ENCODE measurements around the gene CEP128. TPM values are rescaled to one million over a fixed set of nuclear protein-coding genes. Genes with fewer than 3 reads are reported as not detected.
A peak's percentile ranks its signal among the peaks of the same experiment; 100 is the strongest.

Gene CEP128
- total RNA-seq, 1 experiment from 2014 or later: 16.7 TPM

DNA sequence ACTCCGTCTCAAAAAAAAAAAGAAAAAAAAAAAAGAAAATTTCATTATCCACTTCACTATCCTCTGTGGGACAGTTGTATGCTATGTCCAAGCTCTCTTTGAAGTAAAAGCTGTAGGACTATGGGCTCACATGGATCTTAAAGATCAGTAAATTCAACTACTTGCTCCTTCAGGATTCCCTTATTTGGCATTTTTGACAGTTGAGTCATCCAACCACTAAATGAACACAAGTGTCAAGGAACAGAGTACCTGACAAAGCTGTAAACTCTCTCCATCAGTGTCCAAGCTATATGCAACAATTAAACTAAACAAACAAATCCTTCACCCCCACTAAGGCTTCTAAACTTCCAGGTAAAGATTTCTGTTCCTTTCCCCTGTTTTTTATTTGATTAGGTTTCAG, 177.0 kb downstream of the CEP128 start:
- no peaks in the 10 kb centered on the region for H3K27me3 Mint-ChIP-seq (ENCODE audit: insufficient read depth, unreplicated experiment)
- intact Hi-C loops (cut with micrococcal nuclease; ENCODE audit: unreplicated experiment): no loop called here
- POLR2A ChIA-PET: no interaction called here

DNA sequence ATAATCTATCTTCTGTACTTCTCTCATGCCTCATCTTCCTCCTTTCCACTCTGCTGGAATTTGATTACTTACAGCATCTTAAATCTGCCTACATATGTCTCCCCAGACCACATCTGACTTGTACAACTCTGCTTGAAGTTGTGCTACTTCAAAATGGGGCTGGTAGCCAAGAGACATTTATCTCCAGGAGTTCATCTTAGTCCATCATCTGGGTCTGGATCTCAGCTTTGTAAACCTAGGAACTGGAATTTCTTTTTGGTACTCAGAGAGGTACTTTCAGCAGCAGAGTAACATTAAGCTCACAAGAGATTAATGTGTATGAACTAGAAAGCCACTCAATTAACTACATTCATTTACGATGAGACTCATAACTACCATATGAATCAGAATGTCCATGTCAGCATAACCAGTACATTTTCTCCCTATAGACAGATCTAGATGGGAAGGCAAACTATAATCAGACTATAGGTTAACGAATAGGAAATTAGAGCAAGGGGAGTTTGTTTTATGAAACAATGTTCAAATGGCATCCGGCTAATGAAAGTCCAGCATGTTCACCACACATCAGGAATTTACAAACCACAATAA, 178.8 kb downstream of the CEP128 start:
- Mint-ChIP-seq H3K9me3 (ENCODE audit: unreplicated experiment) (no peaks in the 10 kb centered on the region), H3K27me3 (ENCODE audit: insufficient read depth, unreplicated experiment) (no peaks in the 10 kb centered on the region), H3K36me3 (ENCODE audit: insufficient read depth, unreplicated experiment) (no peaks in the 10 kb centered on the region), H3K4me1 (ENCODE audit: low read depth, unreplicated experiment) (peaks cover 6% of the 10 kb centered on the region), H3K4me3 (ENCODE audit: unreplicated experiment) (no peak overlapping the region), H3K27ac (ENCODE audit: unreplicated experiment) (peak overlapping the region; percentile 23)
- intact Hi-C loops (cut with micrococcal nuclease; ENCODE audit: unreplicated experiment): no loop called here
- Histone ChIP-seq H3K36me3 (ENCODE audit: control insufficient read depth, insufficient read depth, low read length) (no peaks in the 10 kb centered on the region), H3K9me3 (no peaks in the 10 kb centered on the region), H3K4me3 (ENCODE audit: low read depth, low read length) (no peak overlapping the region), H3K4me1 (no peaks in the 10 kb centered on the region), H3K27me3 (replicated peaks; ENCODE audit: control insufficient read depth, insufficient read depth, low read length) (no peaks in the 10 kb centered on the region)
- ChIA-PET CTCF (no interaction called here), POLR2A (no interaction called here)
- TF ChIP-seq, protein P1, sequence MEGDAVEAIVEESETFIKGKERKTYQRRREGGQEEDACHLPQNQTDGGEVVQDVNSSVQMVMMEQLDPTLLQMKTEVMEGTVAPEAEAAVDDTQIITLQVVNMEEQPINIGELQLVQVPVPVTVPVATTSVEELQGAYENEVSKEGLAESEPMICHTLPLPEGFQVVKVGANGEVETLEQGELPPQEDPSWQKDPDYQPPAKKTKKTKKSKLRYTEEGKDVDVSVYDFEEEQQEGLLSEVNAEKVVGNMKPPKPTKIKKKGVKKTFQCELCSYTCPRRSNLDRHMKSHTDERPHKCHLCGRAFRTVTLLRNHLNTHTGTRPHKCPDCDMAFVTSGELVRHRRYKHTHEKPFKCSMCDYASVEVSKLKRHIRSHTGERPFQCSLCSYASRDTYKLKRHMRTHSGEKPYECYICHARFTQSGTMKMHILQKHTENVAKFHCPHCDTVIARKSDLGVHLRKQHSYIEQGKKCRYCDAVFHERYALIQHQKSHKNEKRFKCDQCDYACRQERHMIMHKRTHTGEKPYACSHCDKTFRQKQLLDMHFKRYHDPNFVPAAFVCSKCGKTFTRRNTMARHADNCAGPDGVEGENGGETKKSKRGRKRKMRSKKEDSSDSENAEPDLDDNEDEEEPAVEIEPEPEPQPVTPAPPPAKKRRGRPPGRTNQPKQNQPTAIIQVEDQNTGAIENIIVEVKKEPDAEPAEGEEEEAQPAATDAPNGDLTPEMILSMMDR (IDR thresholded peaks at IDR 0.05; ENCODE audit: insufficient read depth in 1 of 2, low read depth in 1 of 2, low read length in 1 of 2, severe bottlenecking in 1 of 2, unreplicated experiment in 1 of 2): no peak
- no peak for DNase-seq
- no TSS peak for BruUV-seq (replicated peaks)

More for the DNA sequence above, 177.0 kb downstream of the CEP128 start:
- no peak overlapping the region for H3K27ac Mint-ChIP-seq (ENCODE audit: unreplicated experiment)
- TF ChIP-seq, protein P1 (IDR thresholded peaks at IDR 0.05; ENCODE audit: insufficient read depth in 1 of 2, low read depth in 1 of 2, low read length in 1 of 2, severe bottlenecking in 1 of 2, unreplicated experiment in 1 of 2): no peak
- peaks cover 6% of the 10 kb centered on the region for H3K4me1 Mint-ChIP-seq (ENCODE audit: low read depth, unreplicated experiment)
- CTCF ChIA-PET: no interaction called here
- Histone ChIP-seq H3K4me1 (no peaks in the 10 kb centered on the region), H3K4me3 (ENCODE audit: low read depth, low read length) (no peak overlapping the region), H3K36me3 (ENCODE audit: control insufficient read depth, insufficient read depth, low read length) (no peaks in the 10 kb centered on the region), H3K27me3 (replicated peaks; ENCODE audit: control insufficient read depth, insufficient read depth, low read length) (no peaks in the 10 kb centered on the region), H3K9me3 (no peaks in the 10 kb centered on the region)
- no peaks in the 10 kb centered on the region for H3K36me3 Mint-ChIP-seq (ENCODE audit: insufficient read depth, unreplicated experiment)
- DNase-seq: no peak
- H3K9me3 Mint-ChIP-seq (ENCODE audit: unreplicated experiment): no peaks in the 10 kb centered on the region
- BruUV-seq (replicated peaks): no TSS peak
- H3K4me3 Mint-ChIP-seq (ENCODE audit: unreplicated experiment): no peak overlapping the region

DNA sequence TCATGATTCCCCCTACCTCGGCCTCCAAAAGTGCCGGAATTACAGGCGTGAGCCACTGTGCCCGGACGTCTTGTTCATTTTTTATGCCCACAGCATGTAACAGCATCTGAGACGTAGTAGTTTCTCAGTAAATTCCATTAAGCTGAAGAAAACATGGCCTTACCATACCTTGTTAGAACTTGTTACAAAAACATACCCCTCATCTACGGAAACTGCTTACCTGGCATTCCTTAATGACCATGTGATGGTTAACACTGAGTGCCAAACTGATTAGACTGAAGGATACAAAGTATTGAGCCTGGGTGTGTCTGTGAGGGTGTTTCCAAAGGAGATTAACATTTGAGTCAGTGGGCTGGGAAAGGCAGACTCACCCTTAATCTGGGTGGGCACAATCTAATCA, 186.8 kb downstream of the CEP128 start:
- H3K36me3 Mint-ChIP-seq (ENCODE audit: insufficient read depth, unreplicated experiment): peaks cover 4% of the 10 kb centered on the region
- no peaks in the 10 kb centered on the region for H3K27me3 Mint-ChIP-seq (ENCODE audit: insufficient read depth, unreplicated experiment)
- intact Hi-C loops (cut with micrococcal nuclease; ENCODE audit: unreplicated experiment): no loop called here
- DNase-seq: no peak
- no peaks in the 10 kb centered on the region for H3K9me3 ChIP-seq
- no peaks in the 10 kb centered on the region for H3K4me1 ChIP-seq
- no peaks in the 10 kb centered on the region for H3K27me3 ChIP-seq (replicated peaks; ENCODE audit: control insufficient read depth, insufficient read depth, low read length)
- CTCF ChIA-PET: no interaction called here
- no TSS peak for BruUV-seq (replicated peaks)
- no peak overlapping the region for H3K4me3 ChIP-seq (ENCODE audit: low read depth, low read length)
- no peak overlapping the region for H3K27ac Mint-ChIP-seq (ENCODE audit: unreplicated experiment)
- H3K4me1 Mint-ChIP-seq (ENCODE audit: low read depth, unreplicated experiment): peaks cover 7% of the 10 kb centered on the region
- POLR2A ChIA-PET: no interaction called here
- H3K9me3 Mint-ChIP-seq (ENCODE audit: unreplicated experiment): no peaks in the 10 kb centered on the region
- H3K4me3 Mint-ChIP-seq (ENCODE audit: unreplicated experiment): no peak overlapping the region
- TF ChIP-seq, protein P1 (IDR thresholded peaks at IDR 0.05; ENCODE audit: insufficient read depth in 1 of 2, low read depth in 1 of 2, low read length in 1 of 2, severe bottlenecking in 1 of 2, unreplicated experiment in 1 of 2): no peak
- H3K36me3 ChIP-seq (ENCODE audit: control insufficient read depth, insufficient read depth, low read length): no peaks in the 10 kb centered on the region

Measured in Caco-2 (cell line).